A549 (cell line): Measurements from ENCODE around the gene METTL23. TPM values are rescaled to one million over a fixed set of nuclear protein-coding genes. Genes with fewer than 3 reads are reported as not detected.

Source experiments
- ATAC-seq, 2 experiments: fragments of 200-7000 bp in 1 of 2; fragments of >200 bp in 1 of 2; cut with Nextera tagmentation in 1 of 2; cut with Tn5 transposase in 1 of 2; 3 replicates each; pipeline versions ENCODE4 v1.8.0 to v1.9.1; 2018 to 2020; ENCODE audit warnings: mild to moderate bottlenecking in 1 of 2, moderate library complexity in 1 of 2
- CTCF ChIA-PET: fragments of 300-600 bp; sonication (Branson Sonifier 250); formaldehyde crosslinking; extraction: SDS; loops from one replicate; lab custom pipeline; 2021; ENCODE audit warnings: antibody characterized with exemption, inconsistent platforms; lab: Yijun Ruan, JAX
- POLR2A ChIA-PET: fragments of 350-600 bp; formaldehyde crosslinking; extraction: SDS; loops from one replicate; lab custom pipeline; 2021; ENCODE audit warnings: antibody characterized with exemption, inconsistent platforms; lab: Yijun Ruan, JAX
- DNase-seq, 2 experiments: peaks; one replicate each; pipeline versions ENCODE4 v3.0.0 to v3.0.0-alpha.2; 2011 to 2016; ENCODE audit warnings: low read depth in 1 of 2, low spot score in 1 of 2
- FAIRE-seq: peaks from 2 replicates; lab custom pipeline; 2011; peaks lifted over from hg19 to GRCh38; lab: Jason Lieb, UNC
- H3K27ac ChIP-seq, 2 experiments: fragments of >200 bp; sonication (Bioruptor Twin); formaldehyde crosslinking; 3 replicates each; pipeline ENCODE4 v1.5.1; 2016 to 2017
- H3K4me1 ChIP-seq: fragments of >200 bp; sonication (Bioruptor Twin); formaldehyde crosslinking; 3 replicates; pipeline ENCODE4 v1.6.1; 2016
- H3K4me2 ChIP-seq: fragments of >200 bp; sonication (Bioruptor Twin); formaldehyde crosslinking; 3 replicates; pipeline ENCODE4 v1.6.1; 2016
- H3K4me3 ChIP-seq: fragments of >200 bp; sonication (Bioruptor Twin); formaldehyde crosslinking; 3 replicates; pipeline ENCODE4 v1.5.1; 2016
- H3K9me3 ChIP-seq: fragments of >200 bp; sonication (Bioruptor Twin); formaldehyde crosslinking; 3 replicates; pipeline ENCODE4 v1.6.1; 2016
- BCL3 ChIP-seq: fragments of >200 bp; sonication (Bioruptor Twin); formaldehyde crosslinking; IDR thresholded peaks from 3 replicates; pipeline ENCODE4 v1.6.1; 2016
- BHLHE40 ChIP-seq: IDR thresholded peaks from 2 replicates; pipeline ENCODE4 v1.6.1; 2012; ENCODE audit warnings: low read depth, low read length, inconsistent platforms
- CHD4 ChIP-seq: fragments of 200-600 bp; sonication (generic); IDR thresholded peaks from 2 replicates; pipeline ENCODE4 v1.6.1; 2016; ENCODE audit warnings: antibody characterized with exemption, mild to moderate bottlenecking, borderline replicate concordance
- E2F6 ChIP-seq: IDR thresholded peaks from 2 replicates; pipeline ENCODE4 v1.6.1; 2012; ENCODE audit warnings: low read depth, borderline replicate concordance
- ELK1 ChIP-seq: fragments of 150-350 bp; IDR thresholded peaks from 2 replicates; pipeline ENCODE4 v1.6.1; 2014; ENCODE audit warnings: low read depth, mild to moderate bottlenecking, low read length
- FOSL2 ChIP-seq, 2 experiments: fragments of 450-650 bp in 1 of 2; fragments of >200 bp in 1 of 2; sonication (Bioruptor Twin) in 1 of 2; formaldehyde crosslinking; IDR thresholded peaks; 2 replicates each; pipeline versions ENCODE4 v1.5.0 to v1.6.1; 2016 to 2020; ENCODE audit warnings: mild to moderate bottlenecking in 1 of 2, moderate library complexity in 1 of 2
- JUN ChIP-seq, 2 experiments: fragments of >200 bp; sonication (Bioruptor Twin); formaldehyde crosslinking; IDR thresholded peaks; 2 replicates in 1 of 2; 3 replicates in 1 of 2; pipeline ENCODE4 v1.6.1; 2016 to 2017
- KDM5A ChIP-seq: fragments of 200-600 bp; sonication (generic); IDR thresholded peaks from 2 replicates; pipeline ENCODE4 v1.6.1; 2016; ENCODE audit warnings: antibody characterized with exemption, mild to moderate bottlenecking
- MAFK ChIP-seq: fragments of 450-650 bp; IDR thresholded peaks from 2 replicates; pipeline ENCODE4 v1.6.1; 2014; ENCODE audit not compliant: partially characterized antibody
- MAX ChIP-seq: IDR thresholded peaks from 2 replicates; pipeline ENCODE4 v1.6.1; 2012
- MYC ChIP-seq: IDR thresholded peaks from 2 replicates; pipeline ENCODE4 v1.6.1; 2012; ENCODE audit warnings: mild to moderate bottlenecking, inconsistent platforms, low read length, improper control_type of control experiment, borderline replicate concordance
- NFE2L2 ChIP-seq: fragments of 150-350 bp; conservative IDR thresholded peaks from 2 replicates; pipeline ENCODE4 v1.6.1; 2014; ENCODE audit warnings: low read length
- PHF8 ChIP-seq: fragments of 200-600 bp; sonication (generic); IDR thresholded peaks from 2 replicates; pipeline ENCODE4 v1.6.1; 2016; ENCODE audit warnings: low read depth, mild to moderate bottlenecking, antibody characterized with exemption, moderate library complexity, borderline replicate concordance
- POLR2A ChIP-seq: IDR thresholded peaks from 2 replicates; pipeline ENCODE4 v1.6.1; 2012; ENCODE audit warnings: mild to moderate bottlenecking, low read length
- RAD21 ChIP-seq, 2 experiments: fragments of >200 bp in 1 of 2; sonication (Bioruptor Twin) in 1 of 2; formaldehyde crosslinking in 1 of 2; IDR thresholded peaks in 1 of 2; conservative IDR thresholded peaks in 1 of 2; 2 replicates in 1 of 2; 3 replicates in 1 of 2; pipeline ENCODE4 v1.6.1; 2012 to 2018; ENCODE audit warnings: inconsistent platforms in 1 of 2
- RNF2 ChIP-seq: fragments of 200-600 bp; sonication (generic); IDR thresholded peaks from 2 replicates; pipeline ENCODE4 v1.6.1; 2016; ENCODE audit warnings: low read depth, mild to moderate bottlenecking, antibody characterized with exemption, moderate library complexity, borderline replicate concordance
- SMC3 ChIP-seq: fragments of >200 bp; sonication (Bioruptor Twin); formaldehyde crosslinking; IDR thresholded peaks from 3 replicates; pipeline ENCODE4 v1.6.1; 2018; ENCODE audit warnings: inconsistent platforms
- TFCP2L1 ChIP-seq: fragments of 250-450 bp; sonication (Bioruptor Pico); IDR thresholded peaks from 2 replicates; pipeline ENCODE4 v1.5.0; 2021; ENCODE audit warnings: mild to moderate bottlenecking
- TP53 ChIP-seq: fragments of 250-450 bp; sonication (Bioruptor Pico); IDR thresholded peaks from 2 replicates; pipeline ENCODE4 v1.5.0; 2021; ENCODE audit warnings: mild to moderate bottlenecking, moderate library complexity
- WGBS: methylation state at CpG from one replicate; pipeline ENCODE4 v1.1.6; 2017; ENCODE audit errors: missing lambda C conversion rate; 5-methylcytosine and 5-hydroxymethylcytosine counted together
- polyA minus RNA-seq: library from RNA; depleted of rRNA, polyadenylated mRNA; stranded (reverse); fragments of >200 nt; gene quantifications from 2 replicates; pipeline ENCODE4 v1.2.3, GENCODE V29; 2011; rRNA and poly(A)+ RNA removed
- polyA plus RNA-seq, 4 experiments: library from polyadenylated mRNA; depleted of rRNA in 3 of 4; stranded (reverse); fragments of >200 nt; fragmentation: RNase III in 1 of 4; extraction: RNeasy Plus Mini Kit Qiagen cat#74134 plus additional on column Dnase treatment in 1 of 4; gene quantifications; 2 replicates in 3 of 4; 3 replicates in 1 of 4; pipeline ENCODE4 v1.2.3, GENCODE V29; 2011 to 2017
- TF ChIP-seq, protein P1 (sequence below): fragments of 250-450 bp; sonication (Bioruptor Pico); IDR thresholded peaks from 2 replicates; pipeline ENCODE4 v1.5.0; 2021; ENCODE audit warnings: mild to moderate bottlenecking, moderate library complexity, borderline replicate concordance
- TF ChIP-seq, protein P2 (sequence below): fragments of >200 bp; sonication (Bioruptor Twin); formaldehyde crosslinking; IDR thresholded peaks from 3 replicates; pipeline ENCODE4 v1.5.1; 2016
- TF ChIP-seq, protein P3 (sequence below): fragments of 450-650 bp; IDR thresholded peaks from 2 replicates; pipeline ENCODE4 v1.6.1; 2014; ENCODE audit warnings: antibody characterized with exemption
- TF ChIP-seq, protein P4 (sequence below): fragments of 200-600 bp; sonication (generic); IDR thresholded peaks from 2 replicates; pipeline ENCODE4 v1.6.1; 2016; ENCODE audit warnings: antibody characterized with exemption, mild to moderate bottlenecking, moderate library complexity

METTL23 gene
- polyA plus RNA-seq (2011; rRNA removed): 120 and 138 TPM in 2 replicates
- polyA plus RNA-seq (2012; cell fraction: cytosol; rRNA removed): 59.6 and 69.2 TPM in 2 replicates
- 52.8 and 61.7 TPM in 2 replicates for polyA plus RNA-seq (2012; cell fraction: nucleus; rRNA removed)
- polyA plus RNA-seq (2017; fragmentation: RNase III; extraction: RNeasy Plus Mini Kit Qiagen cat#74134 plus additional on column Dnase treatment): 64.6 to 67.2 TPM (median 64.9 TPM) in 3 replicates
- polyA minus RNA-seq: 22.2 and 33.0 TPM in 2 replicates

- peak within 1 kb of the TSS; percentile 93 to 99 for H3K27ac ChIP-seq
- ATAC-seq: peak; percentile 66 to 67
- peaks cover 17% of the 10 kb centered on the region for H3K4me1 ChIP-seq
- WGBS: 4% methylated on average over 30 of the region's 71 CpGs
- FAIRE-seq: no peak
- H3K9me3 ChIP-seq: no peaks in the 10 kb centered on the region
- H3K4me2 ChIP-seq: peak within 1 kb of the TSS; percentile 90
- TF ChIP-seq BCL3 (peak; percentile 89; the same call in 2 of the 3 replicates), CHD4 (no peak), PHF8 (peak; percentile 84; the same call in 1 of the 2 replicates), MYC (peak; percentile 81), SMC3 (peak; percentile 69), ELK1 (0 out of 2 replicates have a peak, but pooled peaks have one; percentile 6), KDM5A (peak; percentile 71), TP53 (CRISPR knock-in tag) (0 out of 2 replicates have a peak, but pooled peaks have one; percentile 52), FOSL2 (IDR thresholded peaks at IDR 0.05) (no peak), FOSL2 (CRISPR knock-in tag; IDR thresholded peaks at IDR 0.05) (peak; percentile 17; the same call in 1 of the 2 replicates), NFE2L2 (no peak), MAFK (no peak), JUN (IDR thresholded peaks at IDR 0.05) (peak; percentile 56 to 90; a peak in 4 of 5 replicates), RNF2 (no peak), TFCP2L1 (peak; percentile 52; the same call in 1 of the 2 replicates), RAD21 (conservative IDR thresholded peaks at IDR 0.05 in 1 of 2, IDR thresholded peaks at IDR 0.05 in 1 of 2) (peak; percentile 20 to 60; a peak in 3 of 5 replicates), POLR2A (peak; percentile 74), BHLHE40 (peak; percentile 84), MAX (peak; percentile 81), E2F6 (peak; percentile 81)
- TF ChIP-seq, protein P1, sequence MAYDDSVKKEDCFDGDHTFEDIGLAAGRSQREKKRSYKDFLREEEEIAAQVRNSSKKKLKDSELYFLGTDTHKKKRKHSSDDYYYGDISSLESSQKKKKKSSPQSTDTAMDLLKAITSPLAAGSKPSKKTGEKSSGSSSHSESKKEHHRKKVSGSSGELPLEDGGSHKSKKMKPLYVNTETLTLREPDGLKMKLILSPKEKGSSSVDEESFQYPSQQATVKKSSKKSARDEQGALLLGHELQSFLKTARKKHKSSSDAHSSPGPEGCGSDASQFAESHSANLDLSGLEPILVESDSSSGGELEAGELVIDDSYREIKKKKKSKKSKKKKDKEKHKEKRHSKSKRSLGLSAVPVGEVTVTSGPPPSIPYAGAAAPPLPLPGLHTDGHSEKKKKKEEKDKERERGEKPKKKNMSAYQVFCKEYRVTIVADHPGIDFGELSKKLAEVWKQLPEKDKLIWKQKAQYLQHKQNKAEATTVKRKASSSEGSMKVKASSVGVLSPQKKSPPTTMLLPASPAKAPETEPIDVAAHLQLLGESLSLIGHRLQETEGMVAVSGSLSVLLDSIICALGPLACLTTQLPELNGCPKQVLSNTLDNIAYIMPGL (CRISPR knock-in tag): peak; percentile 68; the same call in 1 of the 2 replicates
- TF ChIP-seq, protein P2, sequence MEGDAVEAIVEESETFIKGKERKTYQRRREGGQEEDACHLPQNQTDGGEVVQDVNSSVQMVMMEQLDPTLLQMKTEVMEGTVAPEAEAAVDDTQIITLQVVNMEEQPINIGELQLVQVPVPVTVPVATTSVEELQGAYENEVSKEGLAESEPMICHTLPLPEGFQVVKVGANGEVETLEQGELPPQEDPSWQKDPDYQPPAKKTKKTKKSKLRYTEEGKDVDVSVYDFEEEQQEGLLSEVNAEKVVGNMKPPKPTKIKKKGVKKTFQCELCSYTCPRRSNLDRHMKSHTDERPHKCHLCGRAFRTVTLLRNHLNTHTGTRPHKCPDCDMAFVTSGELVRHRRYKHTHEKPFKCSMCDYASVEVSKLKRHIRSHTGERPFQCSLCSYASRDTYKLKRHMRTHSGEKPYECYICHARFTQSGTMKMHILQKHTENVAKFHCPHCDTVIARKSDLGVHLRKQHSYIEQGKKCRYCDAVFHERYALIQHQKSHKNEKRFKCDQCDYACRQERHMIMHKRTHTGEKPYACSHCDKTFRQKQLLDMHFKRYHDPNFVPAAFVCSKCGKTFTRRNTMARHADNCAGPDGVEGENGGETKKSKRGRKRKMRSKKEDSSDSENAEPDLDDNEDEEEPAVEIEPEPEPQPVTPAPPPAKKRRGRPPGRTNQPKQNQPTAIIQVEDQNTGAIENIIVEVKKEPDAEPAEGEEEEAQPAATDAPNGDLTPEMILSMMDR: peak; percentile 76
- TF ChIP-seq, protein P3, sequence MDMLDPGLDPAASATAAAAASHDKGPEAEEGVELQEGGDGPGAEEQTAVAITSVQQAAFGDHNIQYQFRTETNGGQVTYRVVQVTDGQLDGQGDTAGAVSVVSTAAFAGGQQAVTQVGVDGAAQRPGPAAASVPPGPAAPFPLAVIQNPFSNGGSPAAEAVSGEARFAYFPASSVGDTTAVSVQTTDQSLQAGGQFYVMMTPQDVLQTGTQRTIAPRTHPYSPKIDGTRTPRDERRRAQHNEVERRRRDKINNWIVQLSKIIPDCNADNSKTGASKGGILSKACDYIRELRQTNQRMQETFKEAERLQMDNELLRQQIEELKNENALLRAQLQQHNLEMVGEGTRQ: peak; percentile 68
- TF ChIP-seq, protein P4, sequence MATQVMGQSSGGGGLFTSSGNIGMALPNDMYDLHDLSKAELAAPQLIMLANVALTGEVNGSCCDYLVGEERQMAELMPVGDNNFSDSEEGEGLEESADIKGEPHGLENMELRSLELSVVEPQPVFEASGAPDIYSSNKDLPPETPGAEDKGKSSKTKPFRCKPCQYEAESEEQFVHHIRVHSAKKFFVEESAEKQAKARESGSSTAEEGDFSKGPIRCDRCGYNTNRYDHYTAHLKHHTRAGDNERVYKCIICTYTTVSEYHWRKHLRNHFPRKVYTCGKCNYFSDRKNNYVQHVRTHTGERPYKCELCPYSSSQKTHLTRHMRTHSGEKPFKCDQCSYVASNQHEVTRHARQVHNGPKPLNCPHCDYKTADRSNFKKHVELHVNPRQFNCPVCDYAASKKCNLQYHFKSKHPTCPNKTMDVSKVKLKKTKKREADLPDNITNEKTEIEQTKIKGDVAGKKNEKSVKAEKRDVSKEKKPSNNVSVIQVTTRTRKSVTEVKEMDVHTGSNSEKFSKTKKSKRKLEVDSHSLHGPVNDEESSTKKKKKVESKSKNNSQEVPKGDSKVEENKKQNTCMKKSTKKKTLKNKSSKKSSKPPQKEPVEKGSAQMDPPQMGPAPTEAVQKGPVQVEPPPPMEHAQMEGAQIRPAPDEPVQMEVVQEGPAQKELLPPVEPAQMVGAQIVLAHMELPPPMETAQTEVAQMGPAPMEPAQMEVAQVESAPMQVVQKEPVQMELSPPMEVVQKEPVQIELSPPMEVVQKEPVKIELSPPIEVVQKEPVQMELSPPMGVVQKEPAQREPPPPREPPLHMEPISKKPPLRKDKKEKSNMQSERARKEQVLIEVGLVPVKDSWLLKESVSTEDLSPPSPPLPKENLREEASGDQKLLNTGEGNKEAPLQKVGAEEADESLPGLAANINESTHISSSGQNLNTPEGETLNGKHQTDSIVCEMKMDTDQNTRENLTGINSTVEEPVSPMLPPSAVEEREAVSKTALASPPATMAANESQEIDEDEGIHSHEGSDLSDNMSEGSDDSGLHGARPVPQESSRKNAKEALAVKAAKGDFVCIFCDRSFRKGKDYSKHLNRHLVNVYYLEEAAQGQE: no peak
- POLR2A ChIA-PET: interaction anchor here (1.0 to 3.8 kb wide), 7 partner anchors 9 to 170 kb away, joined by 3 to 12 read pairs (median 8); partner anchors contain the start of genes MFSD11, MXRA7 and SRSF2
- H3K4me3 ChIP-seq: peak within 1 kb of the TSS; percentile 97
- CTCF ChIA-PET: interaction anchor here (0.6 to 26.0 kb wide), 23 partner anchors 9 to 382 kb away, joined by 3 to 456 read pairs (median 4); partner anchors contain the start of genes MFSD11, MGAT5B and MXRA7
- peak; percentile 81 to 90 for DNase-seq
These were observed at the start of gene METTL23 for GRCh38 chr17:76726776-76727718. Gene METTL23 (plus strand): TSS chr17:76726839. CDS start chr17:76729711, 2,872 bp downstream.
